Activated T-cell treated with anti-CD3 and anti-CD28 coated beads for 4 hours (primary cell): ENCODE measurements around the gene WDHD1.
A peak's percentile ranks its signal among the peaks of the same experiment; 100 is the strongest.
"Not testable (repeated sequence)": the region's sequence is repeated elsewhere in the genome, so short reads cannot be mapped to it uniquely, and the experiment has no call there.

Experiments used
- DNase-seq: peaks from one replicate; pipeline ENCODE4 v3.0.0-alpha.2; 2020

WDHD1 gene

GRCh38 chr14:54902143-54902520 is 124.8 kb downstream of the WDHD1 start:
- peak; percentile 58 for DNase-seq

DNA sequence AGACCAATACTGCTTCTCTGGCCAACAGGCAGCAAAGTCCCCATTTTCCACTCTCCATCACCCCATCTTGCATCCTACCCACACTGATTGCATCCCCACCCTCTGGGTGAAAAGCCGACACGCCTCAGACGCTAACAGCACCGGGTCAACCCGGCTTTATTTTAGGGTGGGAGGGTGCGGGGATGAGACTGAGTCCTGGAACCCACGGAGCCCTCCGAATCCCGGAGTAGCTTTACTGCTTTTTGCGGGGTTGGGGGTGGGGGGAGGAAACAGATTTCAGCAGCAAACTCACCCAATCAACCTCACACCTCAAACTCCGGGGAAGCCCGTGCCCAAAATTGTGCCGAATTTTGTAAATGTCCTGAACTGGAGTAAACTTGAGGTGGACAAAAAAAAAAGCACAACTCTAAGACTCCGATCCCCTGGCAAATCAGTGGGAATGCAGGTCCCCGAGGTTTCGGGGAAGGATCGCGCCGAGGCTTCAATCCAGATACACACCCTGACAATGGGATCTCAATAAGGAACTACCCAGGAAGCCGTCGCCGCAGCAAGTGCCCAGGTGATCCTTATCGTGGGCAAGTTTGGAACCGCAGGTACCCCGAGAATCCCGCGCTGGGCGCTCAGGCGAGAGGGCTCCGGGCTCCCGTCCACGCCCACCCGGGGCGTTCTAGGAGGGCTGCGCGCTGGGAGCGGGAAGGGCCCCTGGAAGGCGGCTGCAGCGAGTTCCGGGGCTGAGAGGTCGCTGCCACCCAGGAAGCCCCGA is 125.3 kb downstream of the WDHD1 start:
- DNase-seq, result no peak

DNA sequence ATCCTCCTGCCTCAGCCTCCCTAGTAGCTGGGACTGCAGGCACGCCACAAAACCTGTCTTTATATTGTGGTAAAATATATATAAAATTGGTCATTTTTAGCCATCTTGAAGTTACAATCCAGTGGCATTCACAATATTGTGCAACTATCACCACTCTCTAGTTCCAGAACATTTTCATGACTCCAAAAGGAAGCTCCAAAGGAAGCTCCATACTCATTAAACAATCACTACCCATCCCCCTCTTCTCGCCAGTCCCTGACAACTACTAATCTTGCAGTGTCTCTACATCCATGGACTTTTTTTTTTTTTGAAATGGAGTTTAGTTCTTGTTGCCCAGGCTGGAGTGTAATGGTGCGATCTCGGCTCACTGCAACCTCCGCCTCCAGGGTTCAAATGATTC is 127.3 kb downstream of the WDHD1 start:
- no peak for DNase-seq

GRCh38 chr14:54897809-54898555 is 128.9 kb downstream of the WDHD1 start:
- not testable (repeated sequence) for DNase-seq

- no peak for DNase-seq
These were observed 131.2 kb downstream of the WDHD1 start for GRCh38 chr14:54895683-54896082.

DNA sequence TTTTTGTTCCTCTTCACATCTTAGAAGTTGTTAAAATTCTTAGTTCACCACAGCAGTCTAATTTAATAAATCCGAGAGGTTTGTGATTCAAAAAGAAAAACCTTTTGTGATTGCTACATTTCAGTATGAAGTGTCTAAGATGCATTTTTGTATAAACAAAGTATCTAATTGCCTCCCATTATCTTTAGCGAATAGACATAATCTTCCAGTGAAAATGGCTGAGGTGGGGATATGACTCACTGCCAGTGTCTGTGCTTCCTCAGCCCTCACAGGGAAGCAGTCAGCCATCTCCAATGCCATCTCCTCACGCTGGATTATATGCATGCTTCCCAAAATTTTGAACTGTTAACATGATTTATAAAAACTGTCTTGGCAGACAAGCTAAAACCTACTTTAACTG is 131.9 kb downstream of the WDHD1 start:
- no peak for DNase-seq

DNA sequence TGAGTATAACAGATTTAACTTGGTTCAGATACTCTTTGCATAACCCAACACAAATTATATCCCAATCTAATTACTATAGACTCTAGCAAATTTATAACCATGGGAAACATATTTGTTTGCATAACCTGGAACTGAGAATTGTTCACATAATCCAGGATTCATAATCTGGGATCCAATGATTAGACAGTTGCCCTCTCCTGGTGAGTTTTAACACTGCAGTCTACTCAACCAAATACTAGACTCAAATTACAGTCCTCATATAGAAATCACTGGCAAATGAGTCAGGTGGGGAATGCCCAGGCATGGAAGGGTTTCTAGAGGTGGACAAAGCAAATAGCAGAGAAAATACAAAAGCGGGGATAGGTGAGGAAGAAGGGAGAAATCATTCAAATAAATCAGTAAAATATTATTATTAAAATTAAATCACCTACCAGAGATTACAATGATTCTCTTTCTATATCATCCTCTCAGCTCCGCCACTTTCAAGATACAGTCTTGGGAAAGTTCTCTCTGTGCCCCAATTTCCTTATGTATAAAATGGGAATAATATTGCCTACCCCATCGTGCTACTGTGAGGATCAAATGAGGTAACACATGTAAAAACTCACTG is 133.6 kb downstream of the WDHD1 start:
- DNase-seq, result peak; percentile 24

DNA sequence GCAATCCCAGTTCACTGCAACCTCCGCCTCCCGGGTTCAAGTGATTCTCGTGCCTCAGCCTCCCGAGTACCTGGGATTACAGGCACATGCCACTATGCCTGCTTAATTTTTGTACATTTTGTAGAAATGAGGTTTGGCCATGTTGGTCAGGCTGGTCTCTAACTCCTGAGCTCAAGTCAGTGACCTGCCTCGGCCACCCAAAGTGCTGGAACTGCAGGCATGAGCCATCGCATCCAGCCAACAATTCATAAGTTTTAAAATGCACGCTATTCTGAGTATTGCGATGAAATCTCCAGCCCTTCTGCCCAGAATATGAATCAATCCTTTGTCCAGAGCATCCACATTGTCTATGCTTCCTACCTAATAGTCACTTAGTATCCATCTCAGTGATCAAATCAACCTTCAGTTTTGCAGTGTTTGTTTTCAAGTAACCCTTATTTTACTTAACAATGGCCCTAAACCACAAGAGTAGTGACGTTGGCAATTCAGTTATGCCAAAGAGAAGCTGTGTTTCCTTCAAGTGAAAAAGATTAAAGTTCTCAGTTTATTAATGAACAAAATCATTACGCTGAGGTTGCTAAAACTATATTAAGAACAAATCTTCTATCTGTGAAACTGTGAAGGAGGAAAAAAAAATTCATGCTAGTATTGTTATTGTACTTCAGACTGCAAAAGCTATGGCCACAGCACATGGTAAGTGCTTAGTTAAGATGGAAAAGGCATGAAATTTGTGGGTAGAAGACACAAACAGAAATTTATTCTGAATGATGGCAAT is 135.2 kb downstream of the WDHD1 start:
- DNase-seq, result no peak

- DNase-seq, result no peak
These were observed 136.1 kb downstream of the WDHD1 start for GRCh38 chr14:54890788-54891187.

- DNase-seq, result no peak
These were observed 137.0 kb downstream of the WDHD1 start for GRCh38 chr14:54889919-54890318.
